Neuronal stem cell (in vitro differentiated cells): ENCODE data around the gene KLHDC9.

Experiments
- DNase-seq: peaks from one replicate; pipeline ENCODE4 v3.0.0-alpha.2; 2013; ENCODE audit warnings: low spot score
- H2AFZ ChIP-seq: one replicate; pipeline ENCODE4 v1.6.1; 2013; ENCODE audit warnings: mild to moderate bottlenecking, low read length, inconsistent platforms
- H2AK5ac ChIP-seq: 2 replicates; pipeline ENCODE4 v1.6.1; 2013; ENCODE audit warnings: low read depth, mild to moderate bottlenecking, inconsistent platforms, low read length, moderate library complexity, mixed read lengths
- H2BK120ac ChIP-seq: 2 replicates; pipeline ENCODE4 v1.6.1; 2013; ENCODE audit warnings: low read depth, mild to moderate bottlenecking, inconsistent platforms, low read length, moderate library complexity, mixed read lengths
- H2BK12ac ChIP-seq: one replicate; pipeline ENCODE4 v1.6.1; 2013; ENCODE audit warnings: low read length, inconsistent platforms
- H2BK15ac ChIP-seq: 2 replicates; pipeline ENCODE4 v1.6.1; 2013; ENCODE audit warnings: mild to moderate bottlenecking, low read length, inconsistent platforms, mixed read lengths
- H2BK5ac ChIP-seq: one replicate; pipeline ENCODE4 v1.6.1; 2013; ENCODE audit warnings: inconsistent platforms, mild to moderate bottlenecking, low read length, moderate library complexity
- H3K14ac ChIP-seq: one replicate; pipeline ENCODE4 v1.6.1; 2013; ENCODE audit warnings: low read length, inconsistent platforms
- H3K18ac ChIP-seq: 2 replicates; pipeline ENCODE4 v1.6.1; 2013; ENCODE audit warnings: low read length, inconsistent platforms
- H3K23ac ChIP-seq: 2 replicates; pipeline ENCODE4 v1.6.1; 2013; ENCODE audit warnings: low read depth, mild to moderate bottlenecking, mixed read lengths, low read length, inconsistent platforms; ENCODE audit not compliant: poor library complexity
- H3K27ac ChIP-seq: replicated peaks from 3 replicates; pipeline ENCODE4 v1.5.1; 2013; ENCODE audit warnings: low read length, inconsistent platforms
- H3K27me3 ChIP-seq, 3 experiments: 2 replicates each; pipeline ENCODE4 v1.6.1; 2013; ENCODE audit warnings: low read length in 3 of 3, mild to moderate bottlenecking in 2 of 3, inconsistent platforms in 1 of 3, low read depth in 1 of 3, mixed read lengths in 1 of 3, moderate library complexity in 1 of 3; ENCODE audit not compliant: control insufficient read depth in 3 of 3, insufficient read depth in 3 of 3
- H3K36me3 ChIP-seq, 2 donors: replicated peaks in 1 of 2; 2 replicates each; pipeline ENCODE4 v1.6.1; 2013; ENCODE audit warnings: low read length in 2 of 2; ENCODE audit not compliant: control insufficient read depth in 2 of 2, insufficient read depth in 2 of 2
- H3K4ac ChIP-seq: 2 replicates; pipeline ENCODE4 v1.6.1; 2013; ENCODE audit warnings: inconsistent platforms, mild to moderate bottlenecking, low read length, moderate library complexity
- H3K4me1 ChIP-seq, 2 donors: 1 replicate in 1 of 2; 2 replicates in 1 of 2; pipeline ENCODE4 v1.6.1; 2013; ENCODE audit warnings: low read length in 2 of 2, low read depth in 1 of 2; ENCODE audit not compliant: control insufficient read depth in 2 of 2, insufficient read depth in 1 of 2
- H3K4me2 ChIP-seq: one replicate; pipeline ENCODE4 v1.6.1; 2013; ENCODE audit warnings: mild to moderate bottlenecking, low read length, inconsistent platforms; ENCODE audit not compliant: insufficient read depth, poor library complexity, severe bottlenecking
- H3K4me3 ChIP-seq, 2 donors: 2 replicates each; pipeline ENCODE4 v1.5.1; 2013; ENCODE audit warnings: low read length in 2 of 2, mild to moderate bottlenecking in 2 of 2, inconsistent platforms in 1 of 2, moderate library complexity in 1 of 2
- H3K79me1 ChIP-seq: one replicate; pipeline ENCODE4 v1.6.1; 2013; ENCODE audit warnings: low read depth, mild to moderate bottlenecking, inconsistent platforms, low read length, moderate library complexity
- H3K9ac ChIP-seq: one replicate; pipeline ENCODE4 v1.6.1; 2013; ENCODE audit warnings: mild to moderate bottlenecking, low read depth, low read length, inconsistent platforms; ENCODE audit not compliant: poor library complexity
- H3K9me3 ChIP-seq, 2 donors: replicated peaks in 1 of 2; 2 replicates each; pipeline versions ENCODE3 to v1.6.1; 2013; ENCODE audit warnings: low read length in 2 of 2, mild to moderate bottlenecking in 2 of 2, inconsistent platforms in 1 of 2, low read depth in 1 of 2, mixed read lengths in 1 of 2, moderate library complexity in 1 of 2; ENCODE audit not compliant: control insufficient read depth in 2 of 2, insufficient read depth in 1 of 2
- H4K8ac ChIP-seq: one replicate; pipeline ENCODE4 v1.6.1; 2013; ENCODE audit warnings: low read depth, mild to moderate bottlenecking, inconsistent platforms, low read length, moderate library complexity
- H4K91ac ChIP-seq: one replicate; pipeline ENCODE4 v1.6.1; 2013; ENCODE audit warnings: low read length, low read depth, mild to moderate bottlenecking, inconsistent platforms; ENCODE audit not compliant: poor library complexity
- WGBS, 2 donors: extraction: QIAGEN DNeasy Blood & Tissue Kit; methylation state at CpG; one replicate each; pipeline ENCODE4 v1.1.7; 2013; ENCODE audit warnings: missing lambda C conversion rate in 2 of 2, mixed read lengths in 1 of 2; ENCODE audit not compliant: insufficient read length in 2 of 2, insufficient replicate concordance in 1 of 2; ENCODE audit errors: extremely low coverage in 2 of 2; 5-methylcytosine and 5-hydroxymethylcytosine counted together

KLHDC9 gene

GRCh38 chr1:161121834-161122233 is 23.7 kb downstream of the KLHDC9 start:
- no peak overlapping the region for H3K18ac ChIP-seq
- H3K4me2 ChIP-seq, result no peak overlapping the region
- H3K36me3 ChIP-seq, result peaks cover 48 to 76% of the 10 kb centered on the region in 2 donors
- H3K4ac ChIP-seq, result no peak overlapping the region
- no peak overlapping the region for H2AFZ ChIP-seq
- no peak overlapping the region for H2BK12ac ChIP-seq
- H3K9ac ChIP-seq, result no peak overlapping the region
- no peak overlapping the region for H2BK120ac ChIP-seq
- H2AK5ac ChIP-seq, result no peak overlapping the region
- H4K8ac ChIP-seq, result no peak overlapping the region
- H3K27ac ChIP-seq, result no peak overlapping the region
- H3K14ac ChIP-seq, result no peak overlapping the region
- peaks cover 6% of the 10 kb centered on the region for H3K79me1 ChIP-seq
- peaks cover 4 to 14% of the 10 kb centered on the region in 2 donors for H3K4me1 ChIP-seq
- no peak overlapping the region for H2BK15ac ChIP-seq
- WGBS, 2 donors, result no CpG with 5 or more reads among the region's 4 CpGs
- no peaks in the 10 kb centered on the region for H3K27me3 ChIP-seq
- no peaks in the 10 kb centered on the region for H3K9me3 ChIP-seq
- no peak overlapping the region for H4K91ac ChIP-seq
- H2BK5ac ChIP-seq, result no peak overlapping the region
- no peak overlapping the region for H3K4me3 ChIP-seq
- no peak overlapping the region for H3K23ac ChIP-seq
- no peak for DNase-seq

GRCh38 chr1:161122967-161123366 is 24.8 kb downstream of the KLHDC9 start:
- Histone ChIP-seq H3K4me3 (no peak overlapping the region), H3K23ac (no peak overlapping the region), H3K4ac (no peak overlapping the region), H3K36me3 (peaks cover 51 to 87% of the 10 kb centered on the region in 2 donors), H3K27ac (no peak overlapping the region), H2BK5ac (no peak overlapping the region), H2AFZ (no peak overlapping the region), H2AK5ac (no peak overlapping the region), H3K18ac (no peak overlapping the region), H3K9ac (no peak overlapping the region), H3K9me3 (no peaks in the 10 kb centered on the region), H3K79me1 (peaks cover 2% of the 10 kb centered on the region), H4K8ac (no peak overlapping the region), H2BK120ac (no peak overlapping the region), H3K4me2 (no peak overlapping the region), H2BK15ac (no peak overlapping the region), H4K91ac (no peak overlapping the region), H3K4me1 (peaks cover 4 to 11% of the 10 kb centered on the region in 2 donors), H2BK12ac (no peak overlapping the region), H3K27me3 (no peaks in the 10 kb centered on the region), H3K14ac (no peak overlapping the region)
- DNase-seq, result no peak
- WGBS, 2 donors, result no CpG with 5 or more reads among the region's 6 CpGs

GRCh38 chr1:161127649-161128048 is 29.5 kb downstream of the KLHDC9 start:
- H4K8ac ChIP-seq, result no peak overlapping the region
- H3K9ac ChIP-seq, result no peak overlapping the region
- no peak overlapping the region for H3K4me3 ChIP-seq

DNA sequence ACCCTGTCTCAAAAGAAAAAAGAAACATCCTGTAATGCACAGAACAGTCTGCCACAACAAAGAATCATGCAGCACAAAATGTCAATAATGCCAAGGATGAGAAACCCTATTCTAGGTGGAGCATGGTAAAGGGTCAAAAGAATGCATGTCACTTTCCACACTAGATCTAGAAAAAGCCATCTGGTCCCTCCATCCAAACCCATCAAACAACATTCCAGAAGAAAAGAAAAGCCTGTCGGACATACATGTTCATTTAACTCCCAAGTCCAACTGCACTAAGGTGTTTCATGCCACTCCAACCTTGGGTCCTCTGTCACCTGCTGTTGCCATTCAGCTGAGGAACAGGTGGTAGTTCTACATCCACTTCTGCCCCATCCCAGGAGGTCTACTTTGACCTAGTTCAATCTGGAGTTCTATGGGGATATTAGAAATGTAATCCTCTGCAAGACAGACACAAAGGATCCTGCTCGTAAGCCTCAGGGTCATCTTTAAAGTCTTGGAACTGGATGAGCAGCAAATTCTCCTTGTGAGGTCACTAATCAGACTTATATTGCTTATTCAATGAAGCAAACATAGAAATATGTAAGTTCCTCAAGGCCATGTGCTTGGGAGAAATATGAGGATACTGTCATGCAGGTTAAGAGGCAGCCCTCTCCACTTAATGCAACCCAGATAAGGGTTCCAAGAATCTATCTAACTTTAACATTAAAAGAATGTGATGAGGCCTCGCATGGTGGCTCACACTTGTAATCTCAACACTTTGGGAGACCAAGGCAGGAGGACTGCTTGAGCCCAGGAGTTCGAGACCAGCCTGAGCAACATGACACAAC is 30.6 kb downstream of the KLHDC9 start:
- Histone ChIP-seq H2BK12ac (no peak overlapping the region), H3K27me3 (no peaks in the 10 kb centered on the region), H4K91ac (no peak overlapping the region), H3K4ac (no peak overlapping the region), H4K8ac (no peak overlapping the region), H3K79me1 (peaks cover 5% of the 10 kb centered on the region), H2AFZ (no peak overlapping the region), H3K9ac (no peak overlapping the region), H2BK15ac (no peak overlapping the region), H2BK5ac (no peak overlapping the region), H3K23ac (no peak overlapping the region), H2AK5ac (no peak overlapping the region), H3K4me3 (no peak overlapping the region), H3K4me2 (no peak overlapping the region), H2BK120ac (no peak overlapping the region), H3K4me1 (peaks cover 3 to 15% of the 10 kb centered on the region in 2 donors), H3K14ac (no peak overlapping the region), H3K36me3 (peaks cover 25 to 65% of the 10 kb centered on the region in 2 donors), H3K18ac (no peak overlapping the region), H3K27ac (no peak overlapping the region), H3K9me3 (no peaks in the 10 kb centered on the region)
- no CpG with 5 or more reads among the region's 4 CpGs for WGBS, 2 donors
- no peak for DNase-seq

More at GRCh38 chr1:161127649-161128048, 29.5 kb downstream of the KLHDC9 start:
- H3K79me1 ChIP-seq, result peaks cover 5% of the 10 kb centered on the region
- H4K91ac ChIP-seq, result no peak overlapping the region
- H3K4me2 ChIP-seq, result no peak overlapping the region
- no peak overlapping the region for H2AFZ ChIP-seq
- DNase-seq, result no peak
- WGBS, 2 donors, result no CpG with 5 or more reads among the region's 2 CpGs
- H2BK12ac ChIP-seq, result no peak overlapping the region
- H3K27me3 ChIP-seq, result no peaks in the 10 kb centered on the region
- H3K27ac ChIP-seq, result no peak overlapping the region
- H3K18ac ChIP-seq, result no peak overlapping the region
- no peak overlapping the region for H2BK120ac ChIP-seq
- H3K36me3 ChIP-seq, result peaks cover 33 to 75% of the 10 kb centered on the region in 2 donors
- H3K14ac ChIP-seq, result no peak overlapping the region
- no peak overlapping the region for H3K4ac ChIP-seq
- H2BK15ac ChIP-seq, result no peak overlapping the region
- no peaks in the 10 kb centered on the region for H3K9me3 ChIP-seq
- no peak overlapping the region for H2BK5ac ChIP-seq
- peaks cover 0 to 11% of the 10 kb centered on the region in 2 donors for H3K4me1 ChIP-seq
- H2AK5ac ChIP-seq, result no peak overlapping the region
- no peak overlapping the region for H3K23ac ChIP-seq
